AG10803 (cell line): ENCODE measurements around the gene CERS2.

ENCODE experiments used
- DNase-seq: peaks from one replicate; pipeline ENCODE4 v3.0.0; 2010; ENCODE audit warnings: low read depth
- H3K4me3 ChIP-seq: 2 replicates; pipeline ENCODE4 v1.5.1; 2011; ENCODE audit warnings: mild to moderate bottlenecking, low read length, control low read depth
- CTCF ChIP-seq: conservative IDR thresholded peaks from 2 replicates; pipeline ENCODE4 v1.5.1; 2011; ENCODE audit warnings: mild to moderate bottlenecking, low read length, control low read depth, inconsistent platforms

The CERS2 gene

GRCh38 chr1:151009206-151009587, 34.6 kb upstream of the CERS2 start:
- peak overlapping the region; percentile 100 for H3K4me3 ChIP-seq
- peak; percentile 67 for DNase-seq
- no peak for TF ChIP-seq CTCF

- peak within 1 kb of the TSS; percentile 100 for H3K4me3 ChIP-seq
- peak; percentile 96 for DNase-seq
- TF ChIP-seq CTCF, result no peak
These were observed 33.9 kb upstream of the CERS2 start, which contains the start of gene PRUNE1 for GRCh38 chr1:151008244-151009205. PRUNE1 (plus strand) TSS chr1:151008449; CDS start chr1:151008633, 184 bp downstream.

- no peak for DNase-seq
- H3K4me3 ChIP-seq, result peak overlapping the region; percentile 54
- TF ChIP-seq CTCF, result no peak
These were observed 33.2 kb upstream of the CERS2 start for GRCh38 chr1:151007853-151008243.

GRCh38 chr1:151006327-151007052, 31.9 kb upstream of the CERS2 start, which contains the start of gene MINDY1:
MINDY1 (minus strand) TSS chr1:151006902; CDS start chr1:151002617, 4,285 bp downstream.
- DNase-seq, result peak; percentile 87
- H3K4me3 ChIP-seq, result peak within 1 kb of the TSS; percentile 78
- peak; percentile 75 for TF ChIP-seq CTCF

GRCh38 chr1:151005729-151006319, 31.2 kb upstream of the CERS2 start:
- DNase-seq, result no peak
- H3K4me3 ChIP-seq, result peak overlapping the region; percentile 78
- TF ChIP-seq CTCF, result no peak

- no peak for TF ChIP-seq CTCF
- no peak for DNase-seq
- no peak overlapping the region for H3K4me3 ChIP-seq
These were observed 28.5 kb upstream of the CERS2 start for GRCh38 chr1:151003180-151003579.
